Activated CD8-positive, alpha-beta memory T cell treated with anti-CD3 and anti-CD28 coated beads, Interleukin-2, amount 50 U/mL, for 1 hour (primary cell): ENCODE results near the gene AP3B1.
"Not testable (repeated sequence)": the region's sequence is repeated elsewhere in the genome, so short reads cannot be mapped to it uniquely, and the experiment has no call there.

Experiments used
- DNase-seq: peaks from one replicate; pipeline ENCODE4 v3.0.0-alpha.2; 2020; ENCODE audit errors: extremely low read depth

Gene AP3B1

DNA sequence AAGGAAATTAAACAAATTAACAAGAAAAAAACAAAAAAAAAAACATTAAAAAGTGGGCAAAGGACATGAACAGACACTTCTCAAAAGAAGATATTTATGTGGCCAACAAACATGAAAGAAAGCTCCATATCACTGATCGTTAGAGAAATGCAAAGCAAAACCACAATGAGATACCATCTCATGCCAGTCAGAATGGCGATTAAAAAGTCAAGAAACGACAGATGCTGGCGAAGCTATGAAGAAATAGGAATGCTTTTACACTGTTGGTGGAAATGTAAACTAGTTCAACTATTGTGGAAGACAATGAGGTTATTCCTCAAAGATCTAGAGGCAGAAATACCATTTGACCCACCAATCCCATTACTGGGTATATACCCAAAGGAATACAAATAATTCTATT is 223.8 kb downstream of the AP3B1 start:
- DNase-seq, result not testable (repeated sequence)

DNA sequence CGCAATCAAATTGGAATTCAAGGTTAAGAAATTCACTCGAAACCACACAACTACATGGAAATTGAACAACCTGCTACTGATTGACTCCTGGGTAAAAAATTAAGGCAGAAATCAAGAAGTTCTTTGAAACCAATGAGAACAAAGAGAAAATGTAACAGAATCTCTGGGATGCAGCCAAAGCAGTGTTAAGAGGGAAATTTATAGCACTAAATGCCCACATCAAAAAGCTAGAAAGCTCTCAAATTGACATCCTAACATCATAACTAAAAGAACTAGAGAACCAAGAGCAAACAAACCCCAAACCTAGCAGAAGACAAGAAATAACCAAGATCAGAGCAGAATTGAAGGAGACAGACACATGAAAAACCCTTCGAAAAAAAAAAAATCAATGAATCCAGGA is 226.9 kb downstream of the AP3B1 start:
- DNase-seq, result not testable (repeated sequence)

DNA sequence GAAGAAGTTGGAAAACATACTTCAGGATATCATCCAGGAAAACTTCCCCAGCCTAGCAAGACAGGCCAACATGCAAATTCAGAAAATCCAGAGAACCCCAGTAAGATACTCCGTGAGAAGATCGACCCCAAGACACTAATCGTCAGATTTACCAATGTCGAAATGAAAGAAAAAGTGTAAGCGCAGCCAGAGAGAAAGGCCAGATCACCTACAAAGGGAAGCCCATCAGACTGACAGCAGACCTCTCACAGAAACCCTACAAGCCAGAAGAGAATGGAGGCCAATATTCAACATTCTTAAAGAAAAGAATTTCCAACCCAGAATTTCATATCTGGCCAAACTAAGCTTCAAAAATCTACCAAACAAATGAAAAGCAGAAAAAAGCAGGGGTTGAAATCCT is 227.8 kb downstream of the AP3B1 start:
- not testable (repeated sequence) for DNase-seq

DNA sequence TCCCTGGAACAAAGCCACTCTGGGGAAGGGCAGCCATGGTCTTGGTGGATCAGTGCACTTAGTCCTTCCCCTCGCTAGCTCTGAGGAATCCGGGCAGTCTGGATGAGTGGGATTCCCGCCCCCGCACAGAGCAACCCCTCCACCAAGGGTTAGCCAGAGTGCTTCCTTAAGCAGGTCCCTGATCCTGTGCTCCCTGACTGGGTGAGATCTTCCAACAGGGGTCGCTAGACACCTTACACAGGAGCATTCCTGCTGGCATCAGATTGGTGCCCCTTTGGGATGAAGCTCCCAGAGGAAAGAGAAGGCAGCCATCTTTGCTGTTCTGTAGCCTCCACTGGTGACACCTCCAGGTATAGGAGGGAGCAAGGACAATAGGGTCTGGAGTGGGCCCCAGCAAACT is 228.8 kb downstream of the AP3B1 start:
- DNase-seq, result no peak

DNA sequence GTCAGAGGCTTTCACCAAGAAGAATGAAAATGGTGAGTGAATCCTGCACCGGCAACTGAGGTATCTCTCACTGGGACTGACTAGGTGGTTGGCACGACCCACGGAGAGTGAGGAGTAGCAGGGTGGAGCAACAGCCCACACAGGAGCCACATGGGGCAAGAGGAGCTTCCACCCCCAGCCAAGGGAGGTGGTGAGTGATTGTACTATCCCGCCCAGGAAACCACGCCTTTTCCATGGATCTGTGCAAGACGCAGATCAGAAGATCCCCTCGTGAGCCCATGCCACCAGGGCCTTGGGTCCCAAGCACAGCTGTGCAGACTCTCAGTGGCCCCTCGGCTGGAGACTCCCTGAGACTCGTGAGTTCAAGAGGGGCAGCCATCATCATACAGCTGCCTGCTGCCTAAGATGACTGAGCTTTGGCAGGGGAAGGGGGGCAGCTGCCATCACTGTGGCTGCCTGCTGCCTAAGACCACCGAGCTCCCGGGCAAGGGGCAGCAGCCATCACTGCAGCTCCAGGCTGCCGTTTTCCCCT is 229.5 kb downstream of the AP3B1 start:
- no peak for DNase-seq

DNA sequence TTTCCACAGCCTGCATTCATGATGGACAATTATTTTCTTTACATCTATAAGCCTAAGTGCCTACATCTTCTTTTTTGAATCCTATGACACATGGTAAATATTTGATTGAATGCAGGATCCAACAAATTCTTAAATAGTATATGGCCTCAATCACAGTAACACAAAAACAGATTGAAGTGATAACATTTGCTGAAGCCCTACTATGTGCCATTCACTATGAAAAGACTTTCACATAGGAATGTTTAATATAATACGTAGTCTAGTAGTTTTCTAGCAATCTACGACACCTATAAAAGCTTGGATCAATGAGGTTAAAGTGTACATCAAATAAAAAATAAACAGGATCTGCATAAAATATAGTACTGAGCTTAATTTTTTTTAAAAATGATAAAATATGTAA is 231.0 kb downstream of the AP3B1 start:
- no peak for DNase-seq

DNA sequence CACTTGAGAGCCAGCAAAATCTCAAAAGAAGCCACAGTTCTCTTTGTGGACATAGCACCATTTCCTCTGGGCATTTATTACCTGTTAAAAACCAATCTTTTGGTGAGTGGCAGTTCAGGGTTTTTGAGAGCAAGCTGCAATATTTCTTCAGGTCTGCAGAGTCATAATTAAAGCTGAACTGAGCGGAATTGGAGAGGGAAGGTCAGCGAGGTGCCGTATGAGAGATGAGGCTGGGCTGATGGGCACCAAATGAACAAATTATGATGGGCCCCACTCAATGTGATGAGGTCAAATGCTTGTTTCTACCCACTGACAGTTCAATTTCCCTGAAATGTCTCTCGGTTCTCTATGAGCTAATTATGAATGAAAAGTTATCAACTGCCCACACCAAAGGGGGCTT is 231.9 kb downstream of the AP3B1 start:
- no peak for DNase-seq

DNA sequence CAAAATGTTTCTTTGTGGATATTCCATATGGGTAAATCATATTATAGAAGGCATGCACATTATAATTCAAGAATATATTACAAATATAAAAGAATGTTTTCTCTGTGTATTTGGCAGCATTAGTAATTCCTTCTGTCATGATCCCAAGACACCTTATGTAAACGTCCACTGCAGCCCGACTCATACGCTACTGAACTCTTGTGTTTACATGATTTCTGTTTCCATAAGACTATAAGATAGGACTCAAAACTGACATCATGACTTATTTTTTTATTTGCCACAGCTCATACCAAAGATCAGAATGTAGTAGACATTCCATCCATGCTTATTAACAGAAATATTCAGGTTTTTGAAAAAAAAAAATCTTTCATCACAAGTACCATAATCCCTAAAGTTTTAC is 234.1 kb downstream of the AP3B1 start:
- DNase-seq, result no peak

DNA sequence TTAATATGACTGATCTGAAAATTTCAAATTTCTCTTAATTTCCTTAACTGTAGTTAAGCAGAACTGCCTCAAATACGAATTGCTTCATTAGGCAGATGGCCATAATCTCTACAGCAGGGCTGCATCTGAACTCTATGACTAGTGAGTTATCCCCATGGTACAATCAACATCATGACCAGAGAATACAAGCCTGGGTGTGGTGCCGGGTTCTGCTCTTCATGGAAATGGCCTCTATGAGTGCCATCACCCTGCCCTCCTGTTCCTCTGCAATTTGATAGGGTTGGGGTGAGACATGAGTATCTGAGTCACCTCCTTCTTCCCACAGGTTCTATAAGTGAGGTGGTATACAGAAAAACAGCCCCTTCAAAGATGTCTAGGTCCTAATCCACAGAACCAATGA is 235.9 kb downstream of the AP3B1 start:
- DNase-seq, result no peak

DNA sequence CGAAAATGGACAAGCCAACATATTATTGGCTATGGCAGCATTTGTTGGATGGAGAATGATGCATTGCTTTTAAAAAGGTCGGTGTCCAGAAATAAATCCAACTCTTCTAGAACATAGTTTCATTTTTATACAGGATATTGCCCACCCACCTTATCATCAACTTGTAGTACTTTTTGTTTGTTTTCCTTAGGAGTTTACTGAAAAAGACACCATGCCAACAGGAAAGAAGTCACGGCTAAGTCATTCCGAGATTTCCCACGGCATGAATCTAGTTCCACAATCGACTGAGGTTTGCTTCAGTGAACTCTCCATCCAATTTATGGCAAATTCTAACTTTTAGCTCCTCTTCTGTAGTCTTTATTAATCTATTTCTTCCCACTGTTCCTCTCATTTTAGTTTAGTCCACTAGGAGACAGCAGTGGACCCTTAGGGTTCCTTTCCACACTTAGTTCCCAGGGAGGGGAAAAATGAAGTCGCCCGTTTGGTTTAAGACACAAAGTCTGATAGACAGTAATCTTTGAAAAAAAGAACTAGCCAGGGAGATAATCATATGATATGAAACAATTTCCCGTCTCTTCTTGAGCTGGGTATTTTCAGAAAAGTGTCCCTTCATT is 237.5 kb downstream of the AP3B1 start:
- no peak for DNase-seq

DNA sequence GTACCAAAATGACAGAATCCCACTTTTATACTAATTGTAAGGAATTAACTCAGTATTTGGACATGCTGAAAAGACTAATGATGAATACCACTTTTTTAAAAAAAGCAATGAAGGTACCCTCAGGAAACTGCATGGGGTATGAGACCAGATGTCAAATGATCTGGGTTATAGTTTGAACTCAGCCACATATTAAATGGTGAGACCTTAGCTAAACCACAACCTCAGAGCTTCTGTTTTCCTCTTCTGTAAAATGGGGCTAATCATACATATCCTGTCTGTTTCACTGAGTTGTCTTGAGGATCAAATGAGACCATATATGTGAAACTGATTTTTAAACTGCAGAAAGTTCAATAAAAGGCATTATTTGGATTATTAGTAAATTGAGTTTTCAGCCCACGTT is 238.4 kb downstream of the AP3B1 start:
- DNase-seq, result no peak

DNA sequence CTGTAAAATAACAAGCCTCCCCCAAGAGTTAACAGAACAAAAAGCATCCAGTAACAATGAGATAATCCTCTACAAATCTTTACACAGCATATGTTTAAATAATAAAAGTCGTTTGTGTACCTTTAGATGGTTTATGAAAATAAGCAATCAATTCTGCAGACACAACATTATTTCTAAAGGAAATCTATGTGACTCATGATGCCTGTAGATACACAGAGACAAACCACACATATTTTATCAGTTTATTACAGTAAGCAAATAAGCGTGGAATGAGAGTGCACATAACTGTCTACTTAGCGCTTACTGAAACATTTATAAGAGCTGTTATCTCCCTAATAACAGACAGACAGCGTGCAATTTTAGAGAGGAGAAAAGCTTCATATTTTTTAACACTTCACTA is 243.6 kb downstream of the AP3B1 start:
- no peak for DNase-seq

DNA sequence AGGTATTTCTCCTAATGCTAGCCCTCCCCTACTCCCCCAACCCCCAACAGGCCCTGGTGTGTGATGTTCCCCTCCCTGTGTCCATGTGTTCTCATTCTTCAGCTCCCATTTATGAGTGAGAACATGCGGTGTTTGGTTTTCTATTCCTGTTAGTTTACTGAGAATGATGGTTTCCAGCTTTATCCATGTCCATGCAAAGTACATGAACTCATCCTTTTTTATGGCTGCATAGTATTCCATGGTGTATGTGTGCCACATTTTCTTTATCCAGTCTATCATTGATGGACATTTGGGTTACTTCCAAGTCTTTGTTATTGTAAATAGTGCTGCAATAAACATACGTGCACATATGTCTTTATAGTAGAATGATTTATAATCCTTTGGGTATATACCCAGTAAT is 247.7 kb downstream of the AP3B1 start:
- DNase-seq, result not testable (repeated sequence)

DNA sequence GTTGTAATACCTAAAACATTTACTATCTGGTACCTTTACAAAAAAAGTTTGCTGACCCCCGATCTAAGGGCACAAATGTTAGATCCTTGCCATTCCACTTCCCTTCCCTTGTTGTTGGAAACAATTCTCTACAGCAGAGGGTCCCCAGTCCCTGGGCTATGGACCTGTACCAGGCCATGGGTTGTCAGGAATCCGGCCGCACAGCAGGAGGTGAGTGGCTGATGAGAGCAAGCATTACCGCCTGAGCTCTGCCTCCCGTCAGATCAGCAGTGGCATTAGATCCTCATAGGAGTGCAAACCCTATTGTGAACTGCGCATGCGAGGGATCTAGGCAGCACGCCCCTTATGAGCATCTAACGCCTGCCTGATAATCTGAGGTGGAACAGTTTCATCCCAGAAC is 248.5 kb downstream of the AP3B1 start:
- no peak for DNase-seq

DNA sequence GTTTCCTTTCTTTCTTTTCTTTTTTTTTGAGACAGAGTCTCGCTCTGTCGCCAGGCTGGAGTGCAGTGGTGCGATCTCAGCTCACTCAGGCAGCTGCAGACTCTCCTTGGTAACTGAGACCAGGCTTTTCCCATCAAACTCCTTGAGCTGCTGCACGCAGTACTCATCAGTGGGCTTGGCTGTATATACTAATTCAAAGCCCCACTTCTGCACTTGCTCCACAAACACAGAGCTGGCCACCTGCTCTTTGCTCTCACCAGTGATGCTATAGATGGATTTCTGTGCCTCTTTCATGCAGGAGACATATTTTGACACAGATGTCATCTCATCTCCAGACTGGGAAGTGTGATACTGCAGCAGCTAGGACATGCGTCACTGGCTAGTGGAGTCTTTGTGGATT is 252.7 kb downstream of the AP3B1 start:
- no peak for DNase-seq

DNA sequence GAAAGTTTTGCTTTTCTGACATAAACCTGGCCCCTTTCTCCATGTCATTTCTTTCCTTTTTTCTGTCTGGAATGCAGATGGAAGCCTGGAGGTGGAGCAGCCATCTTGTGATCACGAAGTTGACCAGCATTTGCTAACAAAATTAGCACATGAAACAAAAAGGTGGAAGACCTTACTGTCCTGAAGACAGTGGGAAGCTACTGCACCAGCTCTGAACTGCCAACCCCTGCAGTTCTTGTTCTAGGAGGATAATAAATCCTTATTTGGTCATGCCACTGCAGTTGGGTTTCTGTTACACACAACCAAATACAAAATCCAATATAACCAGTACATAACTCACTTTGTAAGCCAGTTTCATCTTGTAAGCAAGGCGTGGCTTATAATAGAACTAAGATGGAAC is 269.0 kb downstream of the AP3B1 start:
- no peak for DNase-seq

DNA sequence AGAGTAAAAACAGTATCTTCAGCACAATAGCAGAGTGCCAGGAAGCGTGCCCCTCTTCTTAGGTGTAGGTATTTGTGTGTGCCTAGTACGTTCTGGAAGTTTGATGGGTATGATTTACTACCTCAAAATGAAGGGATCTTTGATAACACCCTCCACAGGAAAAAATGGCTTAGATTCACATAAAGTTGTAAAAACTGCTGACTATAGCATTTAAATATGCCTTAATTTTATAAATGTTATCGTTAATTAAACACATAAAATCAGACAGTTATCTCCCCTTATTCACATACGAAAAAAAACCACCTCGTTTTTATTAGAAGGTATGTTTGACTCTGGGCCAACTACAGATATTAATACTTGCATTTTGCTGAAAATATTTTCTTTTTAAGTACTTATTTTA is 274.8 kb downstream of the AP3B1 start:
- DNase-seq, result no peak

DNA sequence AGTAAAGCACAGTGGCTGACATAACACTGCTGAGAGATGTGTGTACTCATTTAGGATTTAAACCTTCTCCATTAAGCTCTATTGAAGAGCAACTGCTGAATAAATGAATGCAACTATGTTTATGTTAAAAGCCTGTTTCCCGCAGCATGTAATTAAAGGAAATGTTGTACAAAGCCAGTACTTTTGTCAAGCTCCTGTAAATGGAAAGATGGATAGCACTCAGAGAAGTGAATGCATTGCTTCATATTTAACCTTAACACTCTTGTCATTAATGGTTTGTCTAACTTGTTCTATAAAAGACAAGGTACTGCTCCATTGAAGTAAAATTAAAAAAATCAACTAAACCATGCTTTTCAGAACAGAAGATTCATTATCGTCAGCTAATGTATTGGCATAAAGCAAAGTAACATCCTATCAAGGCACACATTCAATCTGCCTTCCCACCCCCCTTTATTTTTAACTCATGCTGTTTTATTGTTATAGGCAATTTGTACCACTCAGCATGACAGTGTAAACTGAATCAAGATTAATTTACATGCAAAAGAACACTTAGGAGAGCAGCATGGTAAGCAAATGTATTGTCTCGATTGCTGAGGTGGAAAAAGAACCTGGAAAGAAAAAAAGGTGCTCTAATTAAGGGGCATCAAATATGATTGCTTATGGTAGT is 277.5 kb downstream of the AP3B1 start:
- no peak for DNase-seq

DNA sequence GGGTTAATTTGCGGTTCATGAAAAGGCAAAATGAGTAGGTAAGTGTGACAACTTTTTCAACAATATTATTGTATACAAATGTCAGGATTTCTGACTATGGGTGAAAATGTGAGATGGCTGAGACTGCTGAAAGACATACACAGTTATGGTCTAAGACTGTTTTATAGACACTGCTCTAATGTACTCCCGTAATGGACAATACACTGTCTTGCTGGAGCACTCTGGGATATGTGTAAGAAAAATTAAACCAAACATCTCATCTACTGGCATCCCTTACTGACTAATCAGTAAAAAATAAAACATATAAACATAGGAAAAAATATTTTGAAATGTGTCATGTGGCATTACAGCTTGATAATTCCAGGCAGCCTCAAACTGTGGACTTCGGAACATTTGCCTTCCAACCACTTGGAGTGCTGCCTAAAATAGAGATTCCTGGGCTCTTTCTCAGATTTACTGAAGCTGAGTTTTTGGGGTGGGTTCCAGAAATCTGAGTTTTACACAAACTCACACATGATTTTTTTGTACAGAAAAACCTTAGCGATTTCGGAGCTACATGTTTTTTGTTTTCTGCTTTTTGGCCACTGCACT is 284.5 kb downstream of the AP3B1 start:
- no peak for DNase-seq

DNA sequence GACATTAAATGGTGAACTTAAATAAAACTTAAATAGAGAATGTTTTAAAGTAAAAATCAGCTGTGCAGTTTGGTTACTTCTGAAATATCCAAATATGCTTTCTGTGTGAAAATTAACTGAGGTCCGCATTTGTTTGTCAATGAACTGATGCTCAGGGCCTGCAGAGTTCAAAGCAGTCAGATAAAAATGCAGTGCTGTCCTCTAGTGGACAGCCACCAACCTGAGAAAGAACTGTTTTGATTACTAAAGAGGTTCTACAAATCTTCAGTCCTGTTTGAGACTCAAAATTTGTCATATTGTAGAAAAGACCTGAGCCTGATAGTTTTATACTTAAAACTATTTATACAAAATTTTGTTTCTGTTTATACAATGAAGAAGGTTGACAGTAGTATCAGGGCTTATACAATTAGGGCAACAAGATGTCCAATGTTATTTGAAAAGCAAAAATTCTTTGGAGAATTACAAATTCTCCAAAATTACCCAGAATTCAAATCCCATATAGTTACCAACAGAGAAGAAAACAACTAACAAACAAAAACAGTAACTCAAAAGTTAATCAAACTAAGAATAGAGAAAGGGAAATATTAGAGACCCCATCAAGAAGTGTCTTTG is 286.0 kb downstream of the AP3B1 start:
- no peak for DNase-seq

DNA sequence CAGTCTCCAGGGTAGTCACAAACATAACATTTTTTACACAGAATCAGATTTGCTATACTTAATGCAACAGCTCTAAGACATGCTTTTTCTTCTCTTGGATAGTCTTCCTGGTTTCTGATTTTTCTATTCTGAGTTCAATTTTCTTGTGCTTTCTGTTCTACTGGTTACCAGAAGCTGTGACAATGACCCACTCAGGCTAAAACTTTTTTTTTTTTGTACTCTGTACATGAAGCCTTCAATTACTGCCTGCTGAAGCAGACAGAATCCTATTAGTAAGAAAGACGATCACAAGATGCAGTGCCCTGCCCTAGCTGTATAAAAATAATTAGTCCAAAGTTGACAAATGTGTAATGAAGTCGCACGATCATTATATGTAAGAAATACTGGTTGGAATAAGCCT is 287.3 kb downstream of the AP3B1 start:
- no peak for DNase-seq

DNA sequence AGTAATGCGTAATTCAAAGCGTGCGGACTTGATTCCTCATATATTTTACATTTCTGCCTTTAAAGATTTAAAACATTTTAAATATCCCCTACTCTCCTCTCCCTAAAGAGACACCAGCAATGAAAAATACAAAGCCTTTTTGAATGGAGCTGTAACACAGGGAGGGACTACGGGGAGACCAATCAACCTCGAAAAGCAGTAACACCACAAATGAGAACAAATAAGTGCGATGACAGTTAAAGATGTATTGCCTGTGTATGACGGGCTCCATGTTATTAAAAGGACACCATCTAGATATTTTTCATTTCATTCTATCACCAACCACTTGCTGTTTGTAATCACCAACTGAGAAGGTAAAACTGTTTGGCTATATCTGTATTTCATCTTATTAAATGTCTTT is 288.0 kb downstream of the AP3B1 start:
- DNase-seq, result no peak
